H1 (cell line): ENCODE results near the gene GLS2. TPM values are rescaled to one million over a fixed set of nuclear protein-coding genes. Genes with fewer than 3 reads are reported as not detected.
A peak's percentile ranks its signal among the peaks of the same experiment; 100 is the strongest.

Source experiments
- CTCF ChIA-PET: fragments of 300-600 bp; sonication (Branson Sonifier 250); formaldehyde crosslinking; loops from one replicate; lab custom pipeline; 2021; ENCODE audit not compliant: partially characterized antibody; lab: Charles Lee
- POLR2A ChIA-PET: fragments of 300-600 bp; sonication (Branson Sonifier 250); formaldehyde crosslinking; loops from one replicate; lab custom pipeline; 2021; ENCODE audit warnings: inconsistent platforms; ENCODE audit not compliant: partially characterized antibody; lab: Charles Lee
- DNase-seq, 2 experiments: peaks; one replicate each; pipeline versions ENCODE4 v3.0.0 to v3.0.0-alpha.2; 2010 to 2022; ENCODE audit warnings: low spot score in 2 of 2, low read depth in 1 of 2, mixed read lengths in 1 of 2
- FAIRE-seq: peaks from 2 replicates; lab custom pipeline; 2011; peaks lifted over from hg19 to GRCh38; lab: Jason Lieb, UNC
- H2AFZ ChIP-seq: 2 replicates; pipeline ENCODE4 v1.8.1; 2012; ENCODE audit warnings: low read length, inconsistent platforms
- H2AK5ac ChIP-seq: 2 replicates; pipeline ENCODE4 v1.6.1; 2013; ENCODE audit warnings: low read depth, low read length
- H2BK120ac ChIP-seq: replicated peaks from 2 replicates; pipeline ENCODE3; 2013; ENCODE audit warnings: low read depth, low read length, inconsistent platforms
- H2BK12ac ChIP-seq: 2 replicates; pipeline ENCODE4 v1.6.1; 2013; ENCODE audit warnings: low read depth, low read length
- H2BK15ac ChIP-seq: 2 replicates; pipeline ENCODE4 v1.6.1; 2013; ENCODE audit warnings: low read length
- H2BK20ac ChIP-seq: 2 replicates; pipeline ENCODE4 v1.6.1; 2013; ENCODE audit warnings: low read length
- H2BK5ac ChIP-seq: 2 replicates; pipeline ENCODE4 v1.6.1; 2013; ENCODE audit warnings: low read depth, low read length
- H3K14ac ChIP-seq: 2 replicates; pipeline ENCODE4 v1.6.1; 2013; ENCODE audit warnings: inconsistent platforms; ENCODE audit not compliant: insufficient read length
- H3K18ac ChIP-seq: 2 replicates; pipeline ENCODE4 v1.6.1; 2013; ENCODE audit warnings: low read length; ENCODE audit errors: extremely low read depth
- H3K23ac ChIP-seq: 2 replicates; pipeline ENCODE4 v1.6.1; 2013; ENCODE audit warnings: inconsistent platforms; ENCODE audit not compliant: insufficient read length
- H3K23me2 ChIP-seq: 2 replicates; pipeline ENCODE4 v1.6.1; 2013; ENCODE audit warnings: low read depth, low read length
- H3K27ac ChIP-seq: 2 replicates; pipeline ENCODE4 v1.6.1; 2011; ENCODE audit warnings: low read depth, low read length, inconsistent platforms
- H3K27me3 ChIP-seq, 4 experiments: replicated peaks in 1 of 4; 1 replicate in 1 of 4; 2 replicates in 3 of 4; pipeline versions ENCODE4 v1.6.1 to v1.8.1; 2011 to 2013; ENCODE audit warnings: low read length in 3 of 4, mild to moderate bottlenecking in 3 of 4, inconsistent platforms in 2 of 4, mixed read lengths in 2 of 4, moderate library complexity in 1 of 4; ENCODE audit not compliant: control insufficient read depth in 3 of 4, insufficient read depth in 3 of 4; ENCODE audit errors: extremely low read depth in 1 of 4
- H3K36me3 ChIP-seq, 4 experiments: 2 replicates each; pipeline versions ENCODE4 v1.6.1 to v1.8.1; 2011 to 2013; ENCODE audit warnings: mild to moderate bottlenecking in 4 of 4, low read length in 3 of 4, moderate library complexity in 2 of 4, control low read depth in 1 of 4, inconsistent platforms in 1 of 4; ENCODE audit not compliant: insufficient read depth in 4 of 4, control insufficient read depth in 2 of 4
- H3K4ac ChIP-seq: replicated peaks from 2 replicates; pipeline ENCODE3; 2013; ENCODE audit warnings: low read length, low read depth, mixed read lengths, inconsistent platforms; ENCODE audit not compliant: insufficient read length
- H3K4me1 ChIP-seq, 4 experiments: replicated peaks in 1 of 4; 1 replicate in 1 of 4; 2 replicates in 3 of 4; pipeline versions ENCODE4 v1.6.1 to v1.8.1; 2011 to 2013; ENCODE audit warnings: low read length in 3 of 4, inconsistent platforms in 2 of 4, mixed read lengths in 1 of 4; ENCODE audit not compliant: insufficient read depth in 4 of 4, control insufficient read depth in 3 of 4
- H3K4me2 ChIP-seq, 2 experiments: 2 replicates each; pipeline versions ENCODE4 v1.6.1 to v1.8.1; 2011 to 2013; ENCODE audit warnings: low read depth in 2 of 2, low read length in 2 of 2, control low read depth in 1 of 2, inconsistent platforms in 1 of 2, mild to moderate bottlenecking in 1 of 2; ENCODE audit not compliant: insufficient read depth in 1 of 2
- H3K4me3 ChIP-seq, 4 experiments: fragments of 200-600, 300-600 bp in 1 of 4; sonication (generic), shearing (Covaris generic), sonication (Bioruptor Twin) in 1 of 4; 2 replicates each; pipeline versions ENCODE4 v1.5.1 to v1.8.1; 2011 to 2016; ENCODE audit warnings: low read length in 4 of 4, low read depth in 3 of 4, control low read depth in 2 of 4, inconsistent platforms in 2 of 4, mild to moderate bottlenecking in 2 of 4, mixed read lengths in 1 of 4, moderate library complexity in 1 of 4; ENCODE audit not compliant: insufficient read depth in 2 of 4; ENCODE audit errors: extremely low read depth in 1 of 4
- H3K56ac ChIP-seq: replicated peaks from 2 replicates; pipeline ENCODE3; 2013; ENCODE audit warnings: low read depth, mild to moderate bottlenecking, mixed read lengths, low read length, inconsistent platforms; ENCODE audit not compliant: insufficient read length
- H3K79me1 ChIP-seq: 2 replicates; pipeline ENCODE4 v1.6.1; 2013; ENCODE audit warnings: low read depth, low read length, control low read depth
- H3K79me2 ChIP-seq, 2 experiments: 2 replicates each; pipeline versions ENCODE4 v1.6.1 to v1.8.1; 2012 to 2013; ENCODE audit warnings: low read length in 2 of 2, mild to moderate bottlenecking in 2 of 2, inconsistent platforms in 1 of 2; ENCODE audit not compliant: insufficient read depth in 2 of 2, control insufficient read depth in 1 of 2
- H3K9ac ChIP-seq, 4 experiments: replicated peaks in 1 of 4; 1 replicate in 1 of 4; 2 replicates in 3 of 4; pipeline versions ENCODE4 v1.6.1 to v1.8.1; 2011 to 2013; ENCODE audit warnings: low read depth in 3 of 4, low read length in 3 of 4, control low read depth in 2 of 4, mild to moderate bottlenecking in 2 of 4, moderate library complexity in 2 of 4, inconsistent platforms in 1 of 4; ENCODE audit errors: extremely low read depth in 1 of 4
- H3K9me3 ChIP-seq, 2 experiments: 2 replicates each; pipeline versions ENCODE4 v1.6.1 to v1.8.1; 2012 to 2013; ENCODE audit warnings: mild to moderate bottlenecking in 2 of 2, moderate library complexity in 2 of 2, control low read depth in 1 of 2, inconsistent platforms in 1 of 2, low read depth in 1 of 2, low read length in 1 of 2, mixed read lengths in 1 of 2; ENCODE audit not compliant: insufficient read depth in 2 of 2
- H4K20me1 ChIP-seq, 2 experiments: replicated peaks in 1 of 2; 2 replicates each; pipeline versions ENCODE3 to v1.8.1; 2011 to 2013; ENCODE audit warnings: inconsistent platforms in 2 of 2, low read length in 2 of 2, mild to moderate bottlenecking in 1 of 2; ENCODE audit not compliant: insufficient read depth in 2 of 2, control insufficient read depth in 1 of 2
- H4K5ac ChIP-seq: 2 replicates; pipeline ENCODE4 v1.6.1; 2013; ENCODE audit warnings: low read length, low read depth, mixed read lengths, inconsistent platforms; ENCODE audit not compliant: insufficient read length
- H4K8ac ChIP-seq: 2 replicates; pipeline ENCODE4 v1.8.0; 2013; ENCODE audit warnings: mild to moderate bottlenecking, moderate library complexity, low read length, inconsistent platforms; ENCODE audit not compliant: insufficient read depth; ENCODE audit errors: extremely low read depth
- H4K91ac ChIP-seq: replicated peaks from 2 replicates; pipeline ENCODE3; 2013; ENCODE audit warnings: low read length, mixed read lengths, inconsistent platforms; ENCODE audit not compliant: insufficient read length
- NRF1 ChIP-seq: IDR thresholded peaks from 2 replicates; pipeline ENCODE4 v1.6.1; 2011; ENCODE audit warnings: mild to moderate bottlenecking, low read depth, low read length, improper control_type of control experiment
- TBP ChIP-seq: IDR thresholded peaks from 2 replicates; pipeline ENCODE4 v1.6.1; 2011; ENCODE audit warnings: low read depth, low read length, improper control_type of control experiment
- WGBS, 2 experiments: shearing (Covaris generic) in 1 of 2; methylation state at CpG; one replicate each; pipeline versions ENCODE4 v1.1.6 to v1.1.7; 2013 to 2015; ENCODE audit warnings: low lambda C conversion rate in 2 of 2, mixed read lengths in 2 of 2, inconsistent platforms in 1 of 2, low coverage in 1 of 2, missing lambda C conversion rate in 1 of 2; ENCODE audit not compliant: insufficient replicate concordance in 2 of 2, insufficient coverage in 1 of 2, insufficient read length in 1 of 2; ENCODE audit errors: extremely low coverage in 1 of 2, missing lambda C conversion rate in 1 of 2; 5-methylcytosine and 5-hydroxymethylcytosine counted together
- polyA plus RNA-seq, 7 experiments: library from polyadenylated mRNA; depleted of rRNA in 3 of 7; stranded (reverse) in 5 of 7; unstranded in 2 of 7; fragments of >200 nt in 5 of 7; fragments of 200-250 nt in 2 of 7; gene quantifications; 1 replicate in 5 of 7; 2 replicates in 1 of 7; 4 replicates in 1 of 7; pipeline versions ENCODE4 v1.2.1 to v1.2.3, GENCODE V29; 2011 to 2013; ENCODE audit warnings: missing spikeins in 2 of 7, mixed read lengths in 2 of 7
- total RNA-seq: library from RNA; stranded (reverse); fragmentation: NEBNext Ultra II Directional; extraction: Animal tissue kit (Norgen Biotek cat#: 25700); gene quantifications from 2 replicates; pipeline ENCODE4 v1.2.1, GENCODE V29; 2021

Gene GLS2
- total and polyA plus RNA-seq, 2 of the 8 experiments (the other 6 are each of a cell fraction or from before 2014, with no cell fraction given): 14.5 to 20.1 TPM

DNA sequence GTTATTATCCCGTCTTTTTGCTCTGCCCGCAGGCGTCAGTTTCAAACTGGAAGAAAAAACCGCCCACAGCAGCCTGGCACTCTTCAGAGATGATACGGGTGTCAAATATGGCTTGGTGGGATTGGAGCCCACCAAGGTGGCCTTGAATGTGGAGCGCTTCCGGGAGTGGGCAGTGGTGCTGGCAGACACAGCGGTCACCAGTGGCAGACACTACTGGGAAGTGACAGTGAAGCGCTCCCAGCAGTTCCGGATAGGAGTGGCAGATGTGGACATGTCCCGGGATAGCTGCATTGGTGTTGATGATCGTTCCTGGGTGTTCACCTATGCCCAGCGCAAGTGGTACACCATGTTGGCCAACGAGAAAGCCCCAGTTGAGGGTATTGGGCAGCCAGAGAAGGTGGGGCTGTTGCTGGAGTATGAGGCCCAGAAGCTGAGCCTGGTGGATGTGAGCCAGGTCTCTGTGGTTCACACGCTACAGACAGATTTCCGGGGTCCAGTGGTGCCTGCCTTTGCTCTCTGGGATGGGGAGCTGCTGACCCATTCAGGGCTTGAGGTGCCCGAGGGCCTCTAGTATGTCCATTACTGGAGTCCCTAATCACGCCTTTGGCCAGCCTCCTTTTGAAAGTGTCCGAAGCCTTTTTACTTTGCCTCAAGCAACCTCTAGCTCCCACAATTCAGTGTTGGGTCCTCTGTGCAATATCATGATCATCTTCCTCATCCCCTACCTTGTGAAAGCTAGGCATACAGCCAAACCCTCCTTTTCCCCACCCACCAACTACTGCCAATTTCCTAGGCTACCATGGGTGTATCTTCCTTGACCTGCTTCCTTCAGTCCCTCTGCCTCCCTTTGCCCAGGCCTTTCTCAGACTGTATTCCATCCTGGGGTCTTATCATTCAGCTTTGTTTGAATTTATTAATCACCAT, 18.7 kb downstream of the GLS2 start:
- Histone ChIP-seq H3K14ac (no peak overlapping the region), H4K8ac (peak overlapping the region; percentile 95), H2BK12ac (no peak overlapping the region; the same call in none of the 2 replicates), H3K18ac (peak overlapping the region; percentile 93), H3K79me1 (peaks cover 5% of the 10 kb centered on the region), H3K4me3 (peak overlapping the region; percentile 80 to 99 (median 87)), H3K36me3 (peaks cover 5 to 24% (median 7%) of the 10 kb centered on the region in 4 experiments; a peak in 6 of 8 replicates), H2BK20ac (no peak overlapping the region), H2AK5ac (0 out of 2 replicates have a peak overlapping the region, but pooled peaks have one; percentile 48), H3K4me2 (peak overlapping the region; percentile 88 to 94), H4K5ac (peak overlapping the region; percentile 67), H3K9me3 (no peaks in the 10 kb centered on the region), H3K79me2 (peaks cover 0 to 28% of the 10 kb centered on the region in 2 experiments; a peak in 2 of 4 replicates), H4K91ac (peak overlapping the region; percentile 50), H2BK5ac (peak overlapping the region; percentile 91; the same call in 1 of the 2 replicates), H3K4me1 (peaks cover 0 to 6% (median 3%) of the 10 kb centered on the region in 4 experiments; a peak in 4 of 7 replicates), H3K23ac (no peak overlapping the region), H2BK120ac (no peak overlapping the region), H3K27me3 (no peaks in the 10 kb centered on the region), H3K23me2 (peaks cover 7% of the 10 kb centered on the region; the same call in 1 of the 2 replicates), H3K27ac (peak overlapping the region; percentile 90), H3K56ac (peak overlapping the region; percentile 79), H3K9ac (peak overlapping the region in 3 of 4 experiments; percentile 93 to 98 (median 97); a peak in 6 of 7 replicates), H2AFZ (no peak overlapping the region), H3K4ac (peak overlapping the region; percentile 90), H2BK15ac (no peak overlapping the region), H4K20me1 (no peaks in the 10 kb centered on the region)
- 62% methylated on average over 19 of the region's 19 CpGs; no CpG with 5 or more reads in 1 of the 2 experiments for WGBS, 2 experiments
- POLR2A ChIA-PET: interaction anchor here (0.5 to 6.1 kb wide), 15 partner anchors 10 to 282 kb away, joined by 3 to 53 read pairs (median 6); partner anchors contain the start of genes CNPY2, COQ10A, GLS2 and MIP
- FAIRE-seq (no peak), DNase-seq (no peak)
- TF ChIP-seq NRF1 (no peak), TBP (peak; percentile 11; the same call in 1 of the 2 replicates)
- CTCF ChIA-PET: interaction anchor here (0.7 to 2.8 kb wide), 12 partner anchors 11 to 153 kb away, joined by 3 to 8 read pairs (median 3); partner anchors contain the start of genes IL23A, STAT2 and TIMELESS
